Endodermal cell (in vitro differentiated cells): ENCODE results near the gene FLAD1. TPM values are rescaled to one million over a fixed set of nuclear protein-coding genes. Genes with fewer than 3 reads are reported as not detected.

ENCODE experiments used
- DNase-seq: peaks from one replicate; pipeline ENCODE4 v3.0.0-alpha.2; 2017
- H3K27ac ChIP-seq: 2 replicates; pipeline ENCODE4 v1.5.1; 2013; ENCODE audit warnings: mild to moderate bottlenecking, low read depth, low read length, moderate library complexity
- H3K27me3 ChIP-seq: 2 replicates; pipeline ENCODE4 v1.6.1; 2013; ENCODE audit warnings: mild to moderate bottlenecking, low read length, moderate library complexity; ENCODE audit not compliant: insufficient read depth, control insufficient read depth, poor library complexity, severe bottlenecking
- H3K36me3 ChIP-seq: 2 replicates; pipeline ENCODE4 v1.7.0; 2013; ENCODE audit warnings: mild to moderate bottlenecking, low read length, moderate library complexity; ENCODE audit not compliant: control insufficient read depth, insufficient read depth
- H3K4me1 ChIP-seq: one replicate; pipeline ENCODE4 v1.7.0; 2013; ENCODE audit warnings: low read length; ENCODE audit not compliant: control insufficient read depth, insufficient read depth
- H3K4me3 ChIP-seq: 2 replicates; pipeline ENCODE4 v1.5.1; 2013; ENCODE audit warnings: mild to moderate bottlenecking, low read length, moderate library complexity
- H3K9ac ChIP-seq: 2 replicates; pipeline ENCODE4 v1.6.1; 2013; ENCODE audit warnings: mild to moderate bottlenecking, low read length, moderate library complexity; ENCODE audit not compliant: poor library complexity, severe bottlenecking; ENCODE audit errors: extremely low read depth
- H3K9me3 ChIP-seq: 2 replicates; pipeline ENCODE4 v1.6.1; 2013; ENCODE audit warnings: mild to moderate bottlenecking, low read length, moderate library complexity; ENCODE audit not compliant: control insufficient read depth
- H3K27ac Mint-ChIP-seq: 2 replicates; pipeline ENCODE4 v1.8.0; 2020; ENCODE audit warnings: mixed read lengths
- H3K27me3 Mint-ChIP-seq: 2 replicates; pipeline ENCODE4 v1.8.0; 2021; ENCODE audit warnings: mild to moderate bottlenecking, mixed read lengths; ENCODE audit not compliant: insufficient read depth
- H3K36me3 Mint-ChIP-seq: 2 replicates; pipeline ENCODE4 v1.8.0; 2020; ENCODE audit warnings: low read depth, mixed read lengths
- H3K4me1 Mint-ChIP-seq: 2 replicates; pipeline ENCODE4 v1.8.0; 2020; ENCODE audit warnings: mixed read lengths
- H3K4me3 Mint-ChIP-seq: 2 replicates; pipeline ENCODE4 v1.8.0; 2020; ENCODE audit warnings: mild to moderate bottlenecking, moderate library complexity, mixed read lengths
- H3K9me3 Mint-ChIP-seq: 2 replicates; pipeline ENCODE4 v1.8.0; 2020; ENCODE audit warnings: mild to moderate bottlenecking, mixed read lengths
- WGBS, 2 experiments: methylation state at CpG; one replicate each; pipeline versions ENCODE4 v1.1.5 to v1.1.7; 2013; ENCODE audit warnings: missing lambda C conversion rate in 2 of 2, mixed read lengths in 1 of 2; ENCODE audit not compliant: insufficient coverage in 1 of 2, insufficient read length in 1 of 2; 5-methylcytosine and 5-hydroxymethylcytosine counted together
- total RNA-seq, 2 donors: library from RNA; stranded (reverse); fragmentation: NEBNext Ultra II Directional in 1 of 2; extraction: Animal tissue kit (Norgen Biotek cat#: 25700) in 1 of 2; gene quantifications; 2 replicates in 1 of 2; 3 replicates in 1 of 2; pipeline ENCODE4 v1.2.1, GENCODE V29; 2021
- TF ChIP-seq, protein P1 (sequence below): fragments of 200-600 bp; sonication (generic); conservative IDR thresholded peaks from 2 replicates; pipeline ENCODE4 v1.5.0; 2021; ENCODE audit warnings: antibody characterized with exemption, mild to moderate bottlenecking

The FLAD1 gene
- total RNA-seq, 2 donors from 2014 or later = 61.9 to 65.0 TPM

GRCh38 chr1:154962795-154963330, 20.3 kb upstream of the FLAD1 start:
- Histone ChIP-seq H3K4me1 (no peaks in the 10 kb centered on the region), H3K27me3 (no peaks in the 10 kb centered on the region), H3K9me3 (no peaks in the 10 kb centered on the region), H3K36me3 (peaks cover 72% of the 10 kb centered on the region), H3K4me3 (peak overlapping the region; percentile 98), H3K9ac (no peak overlapping the region), H3K27ac (no peak overlapping the region)
- TF ChIP-seq, protein P1, sequence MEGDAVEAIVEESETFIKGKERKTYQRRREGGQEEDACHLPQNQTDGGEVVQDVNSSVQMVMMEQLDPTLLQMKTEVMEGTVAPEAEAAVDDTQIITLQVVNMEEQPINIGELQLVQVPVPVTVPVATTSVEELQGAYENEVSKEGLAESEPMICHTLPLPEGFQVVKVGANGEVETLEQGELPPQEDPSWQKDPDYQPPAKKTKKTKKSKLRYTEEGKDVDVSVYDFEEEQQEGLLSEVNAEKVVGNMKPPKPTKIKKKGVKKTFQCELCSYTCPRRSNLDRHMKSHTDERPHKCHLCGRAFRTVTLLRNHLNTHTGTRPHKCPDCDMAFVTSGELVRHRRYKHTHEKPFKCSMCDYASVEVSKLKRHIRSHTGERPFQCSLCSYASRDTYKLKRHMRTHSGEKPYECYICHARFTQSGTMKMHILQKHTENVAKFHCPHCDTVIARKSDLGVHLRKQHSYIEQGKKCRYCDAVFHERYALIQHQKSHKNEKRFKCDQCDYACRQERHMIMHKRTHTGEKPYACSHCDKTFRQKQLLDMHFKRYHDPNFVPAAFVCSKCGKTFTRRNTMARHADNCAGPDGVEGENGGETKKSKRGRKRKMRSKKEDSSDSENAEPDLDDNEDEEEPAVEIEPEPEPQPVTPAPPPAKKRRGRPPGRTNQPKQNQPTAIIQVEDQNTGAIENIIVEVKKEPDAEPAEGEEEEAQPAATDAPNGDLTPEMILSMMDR = no peak
- H3K36me3 Mint-ChIP-seq = peaks cover 54% of the 10 kb centered on the region
- DNase-seq = no peak
- H3K27ac Mint-ChIP-seq = peak overlapping the region; percentile 82
- no peaks in the 10 kb centered on the region for H3K9me3 Mint-ChIP-seq
- peak overlapping the region; percentile 77 for H3K4me3 Mint-ChIP-seq
- 65 to 89% methylated on average over 2 to 6 of the region's 6 CpGs for WGBS, 2 experiments
- H3K27me3 Mint-ChIP-seq = no peaks in the 10 kb centered on the region
- peaks cover 16% of the 10 kb centered on the region for H3K4me1 Mint-ChIP-seq

- H3K27me3 ChIP-seq = no peaks in the 10 kb centered on the region
- H3K36me3 ChIP-seq = peaks cover 73% of the 10 kb centered on the region
- TF ChIP-seq, protein P1 = no peak
- Mint-ChIP-seq H3K27me3 (no peaks in the 10 kb centered on the region), H3K36me3 (peaks cover 56% of the 10 kb centered on the region), H3K9me3 (no peaks in the 10 kb centered on the region), H3K27ac (peak overlapping the region; percentile 3), H3K4me1 (peaks cover 22% of the 10 kb centered on the region), H3K4me3 (no peak overlapping the region)
- H3K9me3 ChIP-seq = no peaks in the 10 kb centered on the region
- DNase-seq = no peak
- H3K4me1 ChIP-seq = no peaks in the 10 kb centered on the region
- no peak overlapping the region for H3K4me3 ChIP-seq
- H3K27ac ChIP-seq = no peak overlapping the region
- WGBS, 2 experiments = 94 to 99% methylated on average over 7 to 8 of the region's 8 CpGs
- H3K9ac ChIP-seq = no peak overlapping the region
Measured at GRCh38 chr1:154963643-154964042, 19.5 kb upstream of the FLAD1 start.

- no peak for DNase-seq
- H3K9me3 ChIP-seq = no peaks in the 10 kb centered on the region
- TF ChIP-seq, protein P1 = no peak
- H3K4me1 ChIP-seq = no peaks in the 10 kb centered on the region
- 98 to 100% methylated on average over 6 of the region's 6 CpGs for WGBS, 2 experiments
- Mint-ChIP-seq H3K4me3 (no peak overlapping the region), H3K27me3 (no peaks in the 10 kb centered on the region), H3K27ac (peak overlapping the region; percentile 52), H3K36me3 (peaks cover 60% of the 10 kb centered on the region), H3K9me3 (no peaks in the 10 kb centered on the region), H3K4me1 (peaks cover 28% of the 10 kb centered on the region)
- H3K27me3 ChIP-seq = no peaks in the 10 kb centered on the region
- H3K4me3 ChIP-seq = no peak overlapping the region
- H3K27ac ChIP-seq = no peak overlapping the region
- peaks cover 67% of the 10 kb centered on the region for H3K36me3 ChIP-seq
- H3K9ac ChIP-seq = no peak overlapping the region
Measured at GRCh38 chr1:154964359-154964758, 18.8 kb upstream of the FLAD1 start.
